Body of pancreas (tissue), 4 donors: ENCODE measurements around the gene KCNJ6. TPM values are rescaled to one million over a fixed set of nuclear protein-coding genes. Genes with fewer than 3 reads are reported as not detected.

Experiments
- ATAC-seq: fragments of 150-250 bp; one replicate; pipeline ENCODE4 v1.9.1; 2016
- DNase-seq, 4 donors: peaks; one replicate each; pipeline ENCODE4 v3.0.0-alpha.2; 2019
- H3K27ac ChIP-seq, 4 donors: fragments of 200-600 bp; sonication (generic); 1 replicate in 3 of 4; 2 replicates in 1 of 4; pipeline versions ENCODE4 v1.5.1 to v1.6.1; 2016 to 2019; ENCODE audit warnings: mild to moderate bottlenecking in 1 of 4, mixed read lengths in 1 of 4, moderate library complexity in 1 of 4
- H3K27me3 ChIP-seq, 2 donors: fragments of 200-600 bp; sonication (generic); one replicate each; pipeline ENCODE4 v1.6.0; 2016; ENCODE audit warnings: mild to moderate bottlenecking in 1 of 2
- H3K36me3 ChIP-seq, 2 donors: fragments of 200-600 bp; sonication (generic); replicated peaks in 1 of 2; 2 replicates each; pipeline ENCODE4 v1.5.1; 2016; ENCODE audit warnings: low read depth in 2 of 2; ENCODE audit not compliant: insufficient read depth in 1 of 2
- H3K4me1 ChIP-seq: fragments of 200-600 bp; sonication (generic); one replicate; pipeline ENCODE4 v1.6.0; 2016
- H3K4me3 ChIP-seq, 2 donors: fragments of 200-600 bp; sonication (generic); 1 replicate in 1 of 2; 2 replicates in 1 of 2; pipeline ENCODE4 v1.5.1; 2016 to 2019
- H3K9me3 ChIP-seq, 3 donors: fragments of 200-600 bp; sonication (generic); 1 replicate in 2 of 3; 2 replicates in 1 of 3; pipeline ENCODE4 v1.5.1; 2016
- POLR2A ChIP-seq, 3 donors: fragments of 450-650 bp; IDR thresholded peaks; one replicate each; pipeline ENCODE4 v1.6.1; 2016; ENCODE audit warnings: antibody characterized with exemption in 3 of 3, mild to moderate bottlenecking in 2 of 3
- WGBS, 2 donors: methylation state at CpG; one replicate each; pipeline ENCODE4 v1.1.5; 2017; 5-methylcytosine and 5-hydroxymethylcytosine counted together
- intact Hi-C: fragments of 100-400 bp; cut with DNase I; formaldehyde crosslinking; loops from one replicate; pipeline ENCODE4 v1.15.1; 2023
- total RNA-seq, 2 donors: library from RNA; depleted of rRNA; stranded (reverse); fragments of >200 nt; gene quantifications; one replicate each; pipeline ENCODE4 v1.1.0, GENCODE V29; 2016
- TF ChIP-seq, protein P1 (sequence below), 7 experiments: fragments of 450-650 bp in 4 of 7; fragments of 200-600 bp in 3 of 7; sonication (generic) in 3 of 7; IDR thresholded peaks; one replicate each; pipeline ENCODE4 v1.5.1; 2016 to 2019; ENCODE audit warnings: antibody characterized with exemption in 7 of 7

Gene KCNJ6
- total RNA-seq, 2 donors from 2014 or later: under 0.01 to 0.78 TPM

DNA sequence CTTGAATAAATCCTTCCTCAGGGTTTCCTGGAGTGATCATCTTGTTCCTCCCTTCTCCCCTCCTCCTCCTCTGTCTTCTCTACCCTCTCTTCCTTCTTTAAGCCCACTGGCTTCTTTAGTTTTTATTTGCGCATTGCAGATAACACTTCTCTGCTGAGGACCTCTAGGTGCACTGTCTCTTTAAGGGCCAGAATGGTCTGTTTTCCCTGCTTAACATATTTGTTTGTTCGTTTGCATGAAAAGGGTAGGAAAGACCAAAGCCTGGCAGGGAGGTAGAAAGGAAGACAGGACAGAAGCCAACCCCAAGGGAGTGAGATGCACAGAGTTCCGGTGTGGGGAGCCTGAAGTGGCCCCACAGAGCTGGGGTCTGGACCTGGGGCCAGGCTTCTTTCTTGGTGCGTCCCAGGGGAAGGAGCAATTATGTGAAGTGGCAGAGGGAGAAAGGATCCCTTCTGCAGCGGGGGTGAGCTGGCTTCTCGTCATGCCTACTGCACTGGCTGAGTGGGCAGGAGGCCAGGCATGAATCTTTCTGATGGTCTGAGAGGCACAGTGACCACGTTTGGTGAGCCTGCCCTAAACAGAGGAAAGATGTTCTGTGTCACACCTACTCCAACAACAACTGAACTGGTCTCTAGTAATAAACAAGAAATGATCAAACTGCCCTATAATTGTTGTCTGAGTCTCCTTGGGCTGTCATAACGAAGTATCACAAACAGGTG is 232.7 kb downstream of the KCNJ6 start:
- 48 to 53% methylated on average over 8 of the region's 8 CpGs for WGBS, 2 donors
- no peaks in the 10 kb centered on the region for H3K9me3 ChIP-seq
- ATAC-seq (no peak), DNase-seq (no peak)
- TF ChIP-seq POLR2A (IDR thresholded peaks at IDR 0.05): no peak
- TF ChIP-seq, protein P1, sequence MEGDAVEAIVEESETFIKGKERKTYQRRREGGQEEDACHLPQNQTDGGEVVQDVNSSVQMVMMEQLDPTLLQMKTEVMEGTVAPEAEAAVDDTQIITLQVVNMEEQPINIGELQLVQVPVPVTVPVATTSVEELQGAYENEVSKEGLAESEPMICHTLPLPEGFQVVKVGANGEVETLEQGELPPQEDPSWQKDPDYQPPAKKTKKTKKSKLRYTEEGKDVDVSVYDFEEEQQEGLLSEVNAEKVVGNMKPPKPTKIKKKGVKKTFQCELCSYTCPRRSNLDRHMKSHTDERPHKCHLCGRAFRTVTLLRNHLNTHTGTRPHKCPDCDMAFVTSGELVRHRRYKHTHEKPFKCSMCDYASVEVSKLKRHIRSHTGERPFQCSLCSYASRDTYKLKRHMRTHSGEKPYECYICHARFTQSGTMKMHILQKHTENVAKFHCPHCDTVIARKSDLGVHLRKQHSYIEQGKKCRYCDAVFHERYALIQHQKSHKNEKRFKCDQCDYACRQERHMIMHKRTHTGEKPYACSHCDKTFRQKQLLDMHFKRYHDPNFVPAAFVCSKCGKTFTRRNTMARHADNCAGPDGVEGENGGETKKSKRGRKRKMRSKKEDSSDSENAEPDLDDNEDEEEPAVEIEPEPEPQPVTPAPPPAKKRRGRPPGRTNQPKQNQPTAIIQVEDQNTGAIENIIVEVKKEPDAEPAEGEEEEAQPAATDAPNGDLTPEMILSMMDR (IDR thresholded peaks at IDR 0.05): no peak
- H3K4me1 ChIP-seq: no peaks in the 10 kb centered on the region
- no peaks in the 10 kb centered on the region for H3K27me3 ChIP-seq
- no peak overlapping the region for H3K27ac ChIP-seq
- no peaks in the 10 kb centered on the region for H3K36me3 ChIP-seq
- intact Hi-C loops: no loop called here
- no peak overlapping the region for H3K4me3 ChIP-seq

DNA sequence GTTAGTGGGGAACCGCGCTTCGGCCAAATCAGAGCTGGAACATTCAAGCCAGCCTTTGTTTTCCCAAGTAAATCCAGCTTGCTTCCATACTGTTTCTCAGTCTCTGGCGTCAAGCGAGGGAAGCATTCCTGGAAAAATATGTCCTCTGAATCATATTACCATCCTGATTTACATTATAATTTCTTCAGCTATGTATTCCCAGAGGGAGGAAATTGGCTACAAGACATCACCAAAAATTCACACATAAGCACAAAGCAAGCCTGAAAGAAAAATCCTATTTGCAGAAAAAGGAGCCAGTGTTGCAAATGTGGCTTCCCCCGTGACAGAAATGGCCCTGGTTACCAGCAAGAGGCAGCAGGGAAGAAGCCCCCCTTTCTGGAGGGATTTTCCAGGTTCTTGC is 233.3 kb downstream of the KCNJ6 start:
- WGBS, 2 donors: 70 to 73% methylated on average over 6 of the region's 6 CpGs
- Histone ChIP-seq H3K36me3 (no peaks in the 10 kb centered on the region), H3K4me1 (no peaks in the 10 kb centered on the region), H3K4me3 (no peak overlapping the region), H3K9me3 (no peaks in the 10 kb centered on the region), H3K27me3 (no peaks in the 10 kb centered on the region), H3K27ac (no peak overlapping the region)
- TF ChIP-seq POLR2A (IDR thresholded peaks at IDR 0.05): no peak
- TF ChIP-seq, protein P1 (IDR thresholded peaks at IDR 0.05): no peak
- intact Hi-C loops: no loop called here
- DNase-seq (no peak), ATAC-seq (no peak)

DNA sequence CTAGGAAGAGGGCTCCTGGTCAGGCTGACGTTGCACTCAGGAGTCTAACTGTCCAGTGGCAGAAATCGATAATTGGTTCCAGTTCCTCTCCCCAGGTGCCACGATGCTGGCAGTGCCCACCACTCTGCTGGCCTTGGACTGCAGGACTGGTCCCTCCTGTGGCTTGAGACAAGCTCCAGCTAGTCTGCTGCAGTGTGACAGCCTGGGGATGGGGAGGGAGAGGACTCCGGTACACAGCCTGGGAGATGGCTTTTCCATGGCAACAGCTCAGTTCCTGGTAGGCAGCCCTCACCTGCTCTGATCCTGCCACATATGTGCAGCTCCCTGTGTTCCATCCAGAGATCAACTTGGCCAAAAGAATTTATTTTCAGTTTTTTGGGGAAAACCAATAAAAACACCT is 239.3 kb downstream of the KCNJ6 start:
- no peak for TF ChIP-seq POLR2A (IDR thresholded peaks at IDR 0.05)
- TF ChIP-seq, protein P1 (IDR thresholded peaks at IDR 0.05): no peak
- WGBS, 2 donors: 52 to 68% methylated on average over 4 of the region's 4 CpGs
- Histone ChIP-seq H3K4me3 (no peak overlapping the region), H3K27me3 (no peaks in the 10 kb centered on the region), H3K4me1 (peaks cover 7% of the 10 kb centered on the region), H3K9me3 (no peaks in the 10 kb centered on the region), H3K36me3 (no peaks in the 10 kb centered on the region), H3K27ac (no peak overlapping the region)
- no peak for DNase-seq
- ATAC-seq: no peak
- intact Hi-C loops: no loop called here

DNA sequence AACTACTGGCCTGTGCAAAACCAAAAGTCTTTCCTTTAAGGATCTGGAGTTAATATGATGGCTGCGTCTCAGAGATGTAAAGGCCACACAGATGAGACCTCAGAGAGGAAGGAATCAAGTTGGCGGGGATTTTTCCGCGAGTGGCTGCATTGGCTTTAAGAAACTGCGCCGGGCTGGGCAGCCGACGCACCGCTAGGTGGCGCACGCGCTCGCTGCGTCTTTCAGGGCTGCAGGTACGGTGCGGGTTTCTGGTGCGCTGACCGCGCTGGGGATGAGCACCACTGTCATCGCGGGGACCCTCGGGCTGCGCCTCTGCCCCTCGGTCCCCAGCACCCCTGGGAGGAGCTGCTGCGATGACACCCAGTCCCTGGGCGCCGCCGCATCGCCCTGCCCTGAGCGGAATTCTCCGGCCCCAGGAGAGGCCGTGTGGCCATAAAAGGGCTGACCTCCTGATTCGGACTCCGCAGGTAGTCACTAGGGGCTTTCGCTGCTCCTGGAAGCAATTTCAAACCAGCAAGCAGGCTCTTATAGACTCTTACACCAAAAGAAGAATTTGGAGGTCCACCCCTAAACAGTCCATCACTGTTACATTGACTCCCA is 241.0 kb downstream of the KCNJ6 start:
- Histone ChIP-seq H3K27me3 (no peaks in the 10 kb centered on the region), H3K36me3 (no peaks in the 10 kb centered on the region), H3K4me1 (peaks cover 7% of the 10 kb centered on the region), H3K9me3 (no peaks in the 10 kb centered on the region), H3K4me3 (no peak overlapping the region), H3K27ac (no peak overlapping the region)
- intact Hi-C loops: no loop called here
- ATAC-seq (peak; percentile 71), DNase-seq (peak; percentile 52 to 71 (median 64))
- WGBS, 2 donors: 8 to 14% methylated on average over 4 to 31 of the region's 35 CpGs
- TF ChIP-seq, protein P1 (IDR thresholded peaks at IDR 0.05): peak; percentile 69 to 98 (median 77)
- no peak for TF ChIP-seq POLR2A (IDR thresholded peaks at IDR 0.05)
